HCT116 (cell line): ENCODE measurements around the gene PSMC3IP. TPM values are rescaled to one million over a fixed set of nuclear protein-coding genes. Genes with fewer than 3 reads are reported as not detected.
A peak's percentile ranks its signal among the peaks of the same experiment; 100 is the strongest.

Experiments
- ATAC-seq: fragments of 200-7000 bp; cut with Tn5 transposase; 2 replicates; pipeline ENCODE4 v1.9.1; 2020; ENCODE audit warnings: mild to moderate bottlenecking, moderate library complexity
- BruUV-seq: library from RNA; stranded (reverse); fragments of 400-500 nt; replicated peaks from 2 replicates; lab custom pipeline; 2021; lab: Mats Ljungman, UMichigan
- CTCF ChIA-PET: fragments of 300-600 bp; sonication (Branson Sonifier 250); formaldehyde crosslinking; loops from one replicate; lab custom pipeline; 2021; ENCODE audit warnings: antibody characterized with exemption; lab: Charles Lee
- POLR2A ChIA-PET: fragments of 300-600, 350-600 bp; sonication (Branson Sonifier 250); formaldehyde crosslinking; loops from one replicate; lab custom pipeline; 2021; ENCODE audit warnings: antibody characterized with exemption; lab: Charles Lee
- RAD21 ChIA-PET, 2 experiments: fragments of 300-600 bp; sonication (Branson Sonifier 250); formaldehyde crosslinking; loops; one replicate each; lab custom pipeline; 2023; ENCODE audit warnings: low total read pairs in 2 of 2; ENCODE audit not compliant: uncharacterized antibody in 2 of 2, unreplicated experiment in 2 of 2, low non-redundant PET in 1 of 2; lab: Charles Lee
- DNase-seq: peaks from one replicate; pipeline ENCODE4 v3.0.0-alpha.2; 2010; ENCODE audit warnings: low read depth, low spot score
- H2AFZ ChIP-seq: fragments of 200-600 bp; shearing (Covaris generic), sonication (generic); 2 replicates; pipeline ENCODE4 v1.6.1; 2017; ENCODE audit warnings: low read depth, mixed run types, mixed read lengths, antibody characterized with exemption, low read length; ENCODE audit not compliant: poor library complexity, severe bottlenecking
- H3K27ac ChIP-seq: 2 replicates; pipeline ENCODE4 v1.5.1; 2012; ENCODE audit warnings: low read depth, low read length
- H3K27me3 ChIP-seq: fragments of 200-600 bp; sonication (generic); 2 replicates; pipeline ENCODE4 v1.6.1; 2016; ENCODE audit warnings: mixed run types, low read length, mixed read lengths; ENCODE audit not compliant: insufficient read depth
- H3K36me3 ChIP-seq, 2 experiments: fragments of 200-500 bp in 1 of 2; fragments of 200-600 bp in 1 of 2; sonication (Bioruptor generic) in 1 of 2; sonication (generic) in 1 of 2; 2 replicates each; pipeline versions ENCODE4 v1.5.1 to v1.6.1; 2014 to 2016; ENCODE audit warnings: low read length in 2 of 2, inconsistent platforms in 1 of 2, mixed read lengths in 1 of 2, mixed run types in 1 of 2; ENCODE audit not compliant: insufficient read depth in 2 of 2, control insufficient read depth in 1 of 2
- H3K4me1 ChIP-seq, 2 experiments: fragments of 200-600 bp in 1 of 2; sonication (generic) in 1 of 2; 2 replicates each; pipeline versions ENCODE4 v1.5.1 to v1.6.1; 2012 to 2017; ENCODE audit warnings: low read length in 2 of 2, inconsistent platforms in 1 of 2, mild to moderate bottlenecking in 1 of 2, mixed read lengths in 1 of 2, mixed run types in 1 of 2, moderate library complexity in 1 of 2; ENCODE audit not compliant: insufficient read depth in 2 of 2, control insufficient read depth in 1 of 2
- H3K4me2 ChIP-seq: fragments of 200-600 bp; sonication (generic); 2 replicates; pipeline ENCODE4 v1.6.1; 2017; ENCODE audit warnings: mixed run types, low read length, mixed read lengths
- H3K4me3 ChIP-seq, 2 experiments: fragments of 200-600 bp in 1 of 2; sonication (generic) in 1 of 2; replicated peaks in 1 of 2; 2 replicates each; pipeline ENCODE4 v1.5.1; 2011 to 2016; ENCODE audit warnings: low read length in 2 of 2, control low read depth in 1 of 2, low read depth in 1 of 2, mild to moderate bottlenecking in 1 of 2, mixed read lengths in 1 of 2, mixed run types in 1 of 2
- H3K79me2 ChIP-seq: fragments of 200-600 bp; sonication (generic); 2 replicates; pipeline ENCODE4 v1.6.1; 2017; ENCODE audit warnings: mild to moderate bottlenecking, mixed run types, low read length, moderate library complexity, mixed read lengths; ENCODE audit not compliant: insufficient read depth
- H3K9ac ChIP-seq: fragments of 200-600 bp; sonication (generic); 2 replicates; pipeline ENCODE4 v1.6.1; 2016; ENCODE audit warnings: low read length, mixed read lengths
- H3K9me2 ChIP-seq: fragments of 200-600 bp; sonication (generic), shearing (Covaris generic); 2 replicates; pipeline ENCODE4 v1.6.1; 2017; ENCODE audit warnings: mixed run types, mild to moderate bottlenecking, moderate library complexity; ENCODE audit not compliant: insufficient read depth
- H3K9me3 ChIP-seq, 2 experiments: fragments of 200-500 bp in 1 of 2; fragments of 200-600 bp in 1 of 2; sonication (Bioruptor generic) in 1 of 2; sonication (generic) in 1 of 2; 2 replicates each; pipeline ENCODE4 v1.6.1; 2014 to 2017; ENCODE audit warnings: low read length in 2 of 2, mixed read lengths in 2 of 2, inconsistent platforms in 1 of 2, low read depth in 1 of 2, mild to moderate bottlenecking in 1 of 2, mixed run types in 1 of 2, moderate library complexity in 1 of 2; ENCODE audit not compliant: control insufficient read depth in 1 of 2, insufficient read depth in 1 of 2
- H4K20me1 ChIP-seq: fragments of 200-600 bp; sonication (generic), shearing (Covaris generic); 2 replicates; pipeline ENCODE4 v1.6.1; 2017; ENCODE audit warnings: mixed run types, mild to moderate bottlenecking, moderate library complexity; ENCODE audit not compliant: insufficient read depth
- POLR2A ChIP-seq: IDR thresholded peaks from 2 replicates; pipeline ENCODE4 v1.7.0; 2011; ENCODE audit warnings: borderline replicate concordance; ENCODE audit not compliant: insufficient read depth, insufficient read length; ENCODE audit errors: extremely low read depth
- ZFX ChIP-seq: fragments of 450-650 bp; IDR thresholded peaks from 2 replicates; pipeline ENCODE4 v1.6.1; 2017
- intact Hi-C: fragments of 100-400 bp; cut with micrococcal nuclease; formaldehyde crosslinking; loops from 2 replicates; pipeline ENCODE4 v1.10.0; 2022
- total RNA-seq: library from RNA; stranded (reverse); gene quantifications from one replicate; pipeline ENCODE4 v1.2.1, GENCODE V29; 2021; ENCODE audit not compliant: unreplicated experiment
- TF ChIP-seq, protein P1 (sequence below), 3 experiments: fragments of 200-600 bp in 1 of 3; sonication (generic) in 1 of 3; IDR thresholded peaks in 2 of 3; conservative IDR thresholded peaks in 1 of 3; 2 replicates each; pipeline ENCODE4 v1.5.1; 2012 to 2017; ENCODE audit warnings: low read depth in 2 of 3, low read length in 2 of 3, antibody characterized with exemption in 1 of 3, borderline replicate concordance in 1 of 3, control low read depth in 1 of 3, mild to moderate bottlenecking in 1 of 3, mixed read lengths in 1 of 3, mixed run types in 1 of 3, moderate library complexity in 1 of 3; ENCODE audit not compliant: insufficient read depth in 1 of 3
- TF ChIP-seq, protein P2 (sequence below): IDR thresholded peaks from 2 replicates; pipeline ENCODE4 v1.6.1; 2012; ENCODE audit warnings: low read depth

The PSMC3IP gene
- total RNA-seq, 1 experiment from 2014 or later, result 24.3 TPM

DNA sequence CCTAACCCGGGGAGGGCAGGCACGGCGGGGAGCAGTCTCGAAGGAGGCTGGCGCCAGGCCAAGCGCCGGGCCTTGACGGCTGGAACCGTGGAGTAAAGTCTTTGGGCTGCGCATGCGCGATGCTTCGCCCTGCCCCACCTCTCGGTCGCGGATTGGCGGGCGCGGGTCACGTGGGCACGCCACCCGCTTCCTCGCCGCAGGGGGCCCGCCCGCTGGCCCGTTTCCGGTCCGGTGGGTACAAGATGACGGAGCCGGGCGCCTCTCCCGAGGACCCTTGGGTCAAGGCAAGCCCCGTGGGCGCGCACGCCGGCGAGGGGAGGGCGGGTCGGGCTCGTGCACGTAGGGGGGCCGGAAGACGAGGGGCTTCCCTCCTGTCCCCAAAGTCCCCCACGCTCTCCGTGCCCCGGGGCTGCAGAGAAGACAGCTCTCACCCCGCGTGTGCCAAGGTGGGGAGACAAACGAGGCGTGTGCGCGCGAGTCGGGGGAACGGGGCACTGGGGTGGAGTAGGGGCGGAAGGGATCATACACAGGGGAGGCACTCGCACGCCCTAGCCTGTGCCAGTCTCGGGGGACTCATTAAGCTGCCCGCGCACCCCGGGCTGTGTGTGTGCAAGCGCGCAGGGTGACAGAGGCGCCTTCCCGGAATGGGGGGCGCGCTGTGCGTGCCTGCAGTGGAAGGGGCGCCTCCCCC lies 10.5 kb downstream of the PSMC3IP start, which contains the start of gene MLX (continued):
- TF ChIP-seq, protein P1, sequence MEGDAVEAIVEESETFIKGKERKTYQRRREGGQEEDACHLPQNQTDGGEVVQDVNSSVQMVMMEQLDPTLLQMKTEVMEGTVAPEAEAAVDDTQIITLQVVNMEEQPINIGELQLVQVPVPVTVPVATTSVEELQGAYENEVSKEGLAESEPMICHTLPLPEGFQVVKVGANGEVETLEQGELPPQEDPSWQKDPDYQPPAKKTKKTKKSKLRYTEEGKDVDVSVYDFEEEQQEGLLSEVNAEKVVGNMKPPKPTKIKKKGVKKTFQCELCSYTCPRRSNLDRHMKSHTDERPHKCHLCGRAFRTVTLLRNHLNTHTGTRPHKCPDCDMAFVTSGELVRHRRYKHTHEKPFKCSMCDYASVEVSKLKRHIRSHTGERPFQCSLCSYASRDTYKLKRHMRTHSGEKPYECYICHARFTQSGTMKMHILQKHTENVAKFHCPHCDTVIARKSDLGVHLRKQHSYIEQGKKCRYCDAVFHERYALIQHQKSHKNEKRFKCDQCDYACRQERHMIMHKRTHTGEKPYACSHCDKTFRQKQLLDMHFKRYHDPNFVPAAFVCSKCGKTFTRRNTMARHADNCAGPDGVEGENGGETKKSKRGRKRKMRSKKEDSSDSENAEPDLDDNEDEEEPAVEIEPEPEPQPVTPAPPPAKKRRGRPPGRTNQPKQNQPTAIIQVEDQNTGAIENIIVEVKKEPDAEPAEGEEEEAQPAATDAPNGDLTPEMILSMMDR (IDR thresholded peaks at IDR 0.05 in 2 of 3, conservative IDR thresholded peaks at IDR 0.05 in 1 of 3; ENCODE audit: borderline replicate concordance in 1 of 3, insufficient read depth in 1 of 3, low read depth in 2 of 3, low read length in 2 of 3), result no peak

DNA sequence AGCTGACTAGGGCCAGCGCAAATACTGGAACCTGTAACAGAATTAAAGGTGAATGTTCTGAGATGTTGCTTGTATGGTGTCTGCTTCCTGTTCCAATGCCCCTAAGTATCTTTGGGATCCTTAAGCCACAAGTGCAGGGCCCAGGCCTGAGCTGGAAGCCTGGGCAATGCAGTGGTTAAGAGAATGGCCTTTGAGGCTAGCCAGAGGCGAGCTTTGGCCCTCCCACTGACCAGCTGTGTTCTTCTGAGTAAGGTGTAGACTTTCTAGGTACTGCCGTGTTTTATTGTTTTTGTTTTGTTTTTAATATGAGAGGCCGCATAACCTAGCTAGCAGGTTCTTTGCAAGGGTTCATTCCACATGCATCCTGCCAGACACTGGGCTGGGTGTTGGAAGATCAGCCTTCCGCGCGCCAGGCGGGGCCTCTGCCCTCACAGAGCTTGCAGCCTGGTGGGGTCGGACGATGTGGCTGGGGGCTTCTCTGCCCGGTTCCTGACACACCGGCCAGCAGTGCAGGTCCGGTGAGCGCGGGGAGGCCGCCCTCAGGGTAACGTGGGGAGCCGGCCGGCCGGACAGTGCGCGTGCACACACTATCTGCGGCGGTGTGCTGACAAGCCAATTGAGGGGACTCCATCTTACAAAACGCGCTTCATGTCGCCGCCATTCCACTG lies 11.2 kb downstream of the PSMC3IP start:
- Histone ChIP-seq H3K79me2 (peaks cover 56% of the 10 kb centered on the region), H2AFZ (no peak overlapping the region), H3K4me3 (peak overlapping the region; percentile 92 to 99), H3K36me3 (peaks cover 28 to 48% of the 10 kb centered on the region in 2 experiments), H3K4me2 (peak overlapping the region; percentile 99), H3K9me2 (no peaks in the 10 kb centered on the region), H3K27ac (peak overlapping the region; percentile 89)
- DNase-seq, result no peak
- ATAC-seq, result no peak
- intact Hi-C loops, result no loop called here
- no TSS peak for BruUV-seq
- POLR2A ChIA-PET, result interaction anchor here (1.4 kb wide), 1 partner anchor 12 kb away, joined by 4 read pairs; no protein-coding TSS in a partner anchor
- no peak for TF ChIP-seq POLR2A
- TF ChIP-seq, protein P2, sequence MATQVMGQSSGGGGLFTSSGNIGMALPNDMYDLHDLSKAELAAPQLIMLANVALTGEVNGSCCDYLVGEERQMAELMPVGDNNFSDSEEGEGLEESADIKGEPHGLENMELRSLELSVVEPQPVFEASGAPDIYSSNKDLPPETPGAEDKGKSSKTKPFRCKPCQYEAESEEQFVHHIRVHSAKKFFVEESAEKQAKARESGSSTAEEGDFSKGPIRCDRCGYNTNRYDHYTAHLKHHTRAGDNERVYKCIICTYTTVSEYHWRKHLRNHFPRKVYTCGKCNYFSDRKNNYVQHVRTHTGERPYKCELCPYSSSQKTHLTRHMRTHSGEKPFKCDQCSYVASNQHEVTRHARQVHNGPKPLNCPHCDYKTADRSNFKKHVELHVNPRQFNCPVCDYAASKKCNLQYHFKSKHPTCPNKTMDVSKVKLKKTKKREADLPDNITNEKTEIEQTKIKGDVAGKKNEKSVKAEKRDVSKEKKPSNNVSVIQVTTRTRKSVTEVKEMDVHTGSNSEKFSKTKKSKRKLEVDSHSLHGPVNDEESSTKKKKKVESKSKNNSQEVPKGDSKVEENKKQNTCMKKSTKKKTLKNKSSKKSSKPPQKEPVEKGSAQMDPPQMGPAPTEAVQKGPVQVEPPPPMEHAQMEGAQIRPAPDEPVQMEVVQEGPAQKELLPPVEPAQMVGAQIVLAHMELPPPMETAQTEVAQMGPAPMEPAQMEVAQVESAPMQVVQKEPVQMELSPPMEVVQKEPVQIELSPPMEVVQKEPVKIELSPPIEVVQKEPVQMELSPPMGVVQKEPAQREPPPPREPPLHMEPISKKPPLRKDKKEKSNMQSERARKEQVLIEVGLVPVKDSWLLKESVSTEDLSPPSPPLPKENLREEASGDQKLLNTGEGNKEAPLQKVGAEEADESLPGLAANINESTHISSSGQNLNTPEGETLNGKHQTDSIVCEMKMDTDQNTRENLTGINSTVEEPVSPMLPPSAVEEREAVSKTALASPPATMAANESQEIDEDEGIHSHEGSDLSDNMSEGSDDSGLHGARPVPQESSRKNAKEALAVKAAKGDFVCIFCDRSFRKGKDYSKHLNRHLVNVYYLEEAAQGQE, result no peak
- TF ChIP-seq ZFX, result peak; percentile 54; the same call in 1 of the 2 replicates
- TF ChIP-seq, all 23 proteins: peak for 1
- Histone ChIP-seq H3K9ac (peak overlapping the region; percentile 79), H3K9me3 (no peaks in the 10 kb centered on the region), H3K4me1 (peaks cover 22 to 49% of the 10 kb centered on the region in 2 experiments), H4K20me1 (peaks cover under 1% of the 10 kb centered on the region; the same call in 1 of the 2 replicates), H3K27me3 (no peaks in the 10 kb centered on the region)
- CTCF ChIA-PET, result interaction anchor here (1.9 kb wide), 1 partner anchor 12 kb away, joined by 5 read pairs; no protein-coding TSS in a partner anchor
- RAD21 ChIA-PET, result no interaction called here
